ENCODE data around the gene EXOC4. TPM values are rescaled to one million over a fixed set of nuclear protein-coding genes. Genes with fewer than 3 reads are reported as not detected.

The EXOC4 gene
- total RNA-seq, 1 experiment from 2014 or later: 75.8 TPM

- no peak overlapping the region for H3K27ac ChIP-seq (ENCODE audit: insufficient read length, low read depth, low read length)
- H2BK12ac ChIP-seq (ENCODE audit: insufficient read length, low read depth, low read length): no peak overlapping the region
- no peaks in the 10 kb centered on the region for H3K79me1 ChIP-seq (ENCODE audit: insufficient read depth, low read depth, low read length, poor library complexity, severe bottlenecking)
- no peak overlapping the region for H2BK120ac ChIP-seq (ENCODE audit: low read depth, low read length, poor library complexity, severe bottlenecking)
- H3K56ac ChIP-seq (ENCODE audit: insufficient read length, low read depth, low read length): no peak overlapping the region
- no peak overlapping the region for H3K4ac ChIP-seq (ENCODE audit: low read depth, low read length)
- H3K79me2 ChIP-seq (ENCODE audit: insufficient read depth, low read length): no peaks in the 10 kb centered on the region
- H3K9me3 Mint-ChIP-seq: no peaks in the 10 kb centered on the region; a peak in 1 of 5 replicates
- no peak overlapping the region for H2AK5ac ChIP-seq (ENCODE audit: insufficient read length, low read length)
- no peak overlapping the region for H3K18ac ChIP-seq (ENCODE audit: insufficient read length, low read depth, low read length)
- H3K27ac Mint-ChIP-seq: no peak overlapping the region
- H2AFZ ChIP-seq (ENCODE audit: low read length): no peak overlapping the region
- H3K14ac ChIP-seq (ENCODE audit: insufficient read depth, low read length): no peak overlapping the region
- no peak overlapping the region for H4K91ac ChIP-seq (ENCODE audit: insufficient read length, low read depth, low read length)
- TF ChIP-seq CTCF (conservative IDR thresholded peaks at IDR 0.05): no peak
- no peak overlapping the region for H2BK20ac ChIP-seq (ENCODE audit: low read depth, low read length, poor library complexity, severe bottlenecking)
- no peak overlapping the region for H3K4me2 ChIP-seq (ENCODE audit: insufficient read depth, insufficient read length, low read length)
- H4K5ac ChIP-seq (ENCODE audit: insufficient read length, low read depth, low read length): no peak overlapping the region
- no peaks in the 10 kb centered on the region for H3K23me2 ChIP-seq (ENCODE audit: insufficient read length, low read depth, low read length, poor library complexity, severe bottlenecking)
- H2BK5ac ChIP-seq (ENCODE audit: insufficient read length, low read length): no peak overlapping the region
- no peak overlapping the region for H4K8ac ChIP-seq (replicated peaks; ENCODE audit: insufficient read length, low read depth, low read length)
- no peak overlapping the region for H3K4me3 Mint-ChIP-seq
- H4K20me1 ChIP-seq (ENCODE audit: control insufficient read depth, insufficient read depth, insufficient read length): no peaks in the 10 kb centered on the region
- H3K4me1 Mint-ChIP-seq: peaks cover 17 to 22% of the 10 kb centered on the region in 2 experiments
- no peak for DNase-seq
- no peak overlapping the region for H3K9ac ChIP-seq (ENCODE audit: extremely low read depth, insufficient read length, low read length)
- no peak overlapping the region for H3K23ac ChIP-seq (ENCODE audit: insufficient read length, low read depth, low read length)
- H3K4me1 ChIP-seq (ENCODE audit: insufficient read depth, low read length): no peaks in the 10 kb centered on the region
- no peak overlapping the region for H2BK15ac ChIP-seq (ENCODE audit: low read depth, low read length)
- no CpG with 5 or more reads among the region's 2 CpGs for WGBS (ENCODE audit: extremely low coverage, insufficient read length, low lambda C conversion rate)
- H3K27me3 Mint-ChIP-seq (ENCODE audit: low read depth): no peaks in the 10 kb centered on the region
- no peaks in the 10 kb centered on the region for H3K9me3 ChIP-seq (ENCODE audit: control insufficient read depth, low read depth, low read length)
- peaks cover 9 to 11% (median 10%) of the 10 kb centered on the region in 3 experiments; a peak in 6 of 7 replicates for H3K36me3 Mint-ChIP-seq (ENCODE audit: insufficient read depth in 1 of 3, low read depth in 3 of 3)
- no peak overlapping the region for H3T11ph ChIP-seq (ENCODE audit: low read length)
- H3K27me3 ChIP-seq (ENCODE audit: insufficient read depth, low read length): no peaks in the 10 kb centered on the region
These were observed 816.3 kb downstream of the EXOC4 start for GRCh38 chr7:134069187-134069586.
